ENCODE data around the gene ZFR.
"Not testable (repeated sequence)": the region's sequence is repeated elsewhere in the genome, so short reads cannot be mapped to it uniquely, and the experiment has no call there.

The ZFR gene

GRCh38 chr5:32383586-32383985, 61.0 kb downstream of the ZFR start:
- in situ Hi-C loops (cut with HindIII; ENCODE audit: low pct_ligation_motif_present, low pct_unique_long_range_greater_than_20kb, low sequenced_read_pairs): no loop called here
- no peak for DNase-seq

DNA sequence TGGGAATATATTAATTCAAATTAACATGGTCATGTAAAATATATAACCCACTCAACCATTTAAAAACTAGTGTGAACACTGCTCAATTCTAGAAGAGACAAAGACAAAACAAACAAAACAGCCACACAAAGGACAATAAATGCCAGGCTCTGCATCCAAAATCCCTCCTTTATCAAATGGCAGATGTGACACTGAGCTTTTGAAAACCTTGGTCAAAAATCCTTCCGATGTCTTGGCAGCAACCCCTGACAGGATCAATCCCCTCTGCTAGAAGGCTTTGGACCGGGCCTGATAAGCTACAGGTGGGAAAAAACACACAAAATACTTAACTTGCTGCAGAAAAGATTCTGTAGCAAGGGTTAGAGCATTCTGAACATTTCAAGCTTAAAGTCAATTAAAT, 61.5 kb downstream of the ZFR start:
- in situ Hi-C loops (cut with HindIII; ENCODE audit: low pct_ligation_motif_present, low pct_unique_long_range_greater_than_20kb, low sequenced_read_pairs): no loop called here
- no peak for DNase-seq

DNA sequence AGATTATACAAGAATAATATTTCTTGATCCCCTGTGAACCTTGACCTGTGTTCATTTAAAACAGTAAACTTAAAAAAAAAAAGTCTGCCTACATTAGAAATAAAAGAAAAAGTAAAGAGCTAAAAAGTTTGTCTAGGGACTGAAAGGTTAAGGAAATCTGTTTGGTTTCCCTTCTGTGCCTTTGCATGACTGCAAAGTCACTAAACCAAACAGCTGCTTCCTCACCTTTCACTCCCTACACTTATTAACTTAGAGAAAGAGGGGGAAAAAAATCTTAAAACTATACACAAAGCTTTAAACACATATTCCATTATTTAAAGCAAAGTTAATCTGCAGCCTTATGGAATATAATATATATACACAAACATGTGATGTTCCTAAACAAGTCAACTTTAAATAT, 65.1 kb downstream of the ZFR start:
- in situ Hi-C loops (cut with HindIII; ENCODE audit: low pct_ligation_motif_present, low pct_unique_long_range_greater_than_20kb, low sequenced_read_pairs): no loop called here
- DNase-seq: no peak

GRCh38 chr5:32378966-32379365, 65.6 kb downstream of the ZFR start:
- no peak for DNase-seq
- in situ Hi-C loops (cut with HindIII; ENCODE audit: low pct_ligation_motif_present, low pct_unique_long_range_greater_than_20kb, low sequenced_read_pairs): no loop called here

- in situ Hi-C loops (cut with HindIII; ENCODE audit: low pct_ligation_motif_present, low pct_unique_long_range_greater_than_20kb, low sequenced_read_pairs): no loop called here
- no peak for DNase-seq
These were observed 74.9 kb downstream of the ZFR start for GRCh38 chr5:32369542-32370155.

GRCh38 chr5:32369032-32369431, 75.5 kb downstream of the ZFR start:
- in situ Hi-C loops (cut with HindIII; ENCODE audit: low pct_ligation_motif_present, low pct_unique_long_range_greater_than_20kb, low sequenced_read_pairs): no loop called here
- no peak for DNase-seq

GRCh38 chr5:32367271-32367670, 77.3 kb downstream of the ZFR start:
- DNase-seq; in situ Hi-C loops (cut with HindIII; ENCODE audit: low pct_ligation_motif_present, low pct_unique_long_range_greater_than_20kb, low sequenced_read_pairs): not testable (repeated sequence)

DNA sequence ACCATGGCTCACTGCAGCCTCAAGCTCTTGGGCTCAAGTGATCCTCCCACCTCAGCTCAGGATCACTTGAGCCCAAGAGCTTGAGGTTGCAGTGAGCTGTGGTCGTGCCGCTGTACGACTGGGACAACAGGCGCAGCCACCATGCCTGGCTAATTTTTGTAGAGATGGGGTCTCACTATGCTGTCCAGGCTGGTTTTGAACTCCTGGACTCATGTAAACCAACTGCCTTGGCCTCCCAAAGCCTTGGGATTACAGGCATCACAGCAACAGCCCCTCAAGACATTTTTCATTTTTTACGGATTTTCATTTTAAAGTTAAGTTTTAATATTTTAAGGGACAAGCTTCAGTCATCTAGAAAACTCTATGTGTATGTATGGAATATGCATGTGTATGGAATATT, 78.9 kb downstream of the ZFR start:
- in situ Hi-C loops (cut with HindIII; ENCODE audit: low pct_ligation_motif_present, low pct_unique_long_range_greater_than_20kb, low sequenced_read_pairs): no loop called here
- no peak for DNase-seq

- no peak for DNase-seq
These were observed 81.5 kb downstream of the ZFR start for GRCh38 chr5:32363030-32363429.

DNA sequence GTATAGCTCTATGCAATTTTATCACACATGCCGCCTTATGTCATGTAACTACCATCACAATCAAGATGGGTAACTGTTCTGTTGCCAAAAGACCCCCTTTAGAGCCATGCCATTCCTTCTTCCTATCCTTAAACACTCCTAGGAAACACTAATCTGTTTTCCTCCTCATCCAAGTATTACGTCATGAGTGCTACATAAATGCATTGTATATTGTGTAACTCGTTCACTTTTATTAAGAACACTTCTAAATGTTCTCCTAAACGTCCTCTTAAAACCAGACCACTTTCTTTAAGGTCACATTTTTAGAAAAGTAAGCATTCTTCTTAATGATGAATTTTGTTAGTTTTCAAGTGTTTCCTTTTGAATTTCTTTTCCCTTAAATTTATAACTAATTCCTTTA, 82.0 kb downstream of the ZFR start:
- in situ Hi-C loops (cut with HindIII; ENCODE audit: low pct_ligation_motif_present, low pct_unique_long_range_greater_than_20kb, low sequenced_read_pairs): no loop called here
- DNase-seq: no peak

More at GRCh38 chr5:32363030-32363429, 81.5 kb downstream of the ZFR start:
- in situ Hi-C loops (cut with HindIII; ENCODE audit: low pct_ligation_motif_present, low pct_unique_long_range_greater_than_20kb, low sequenced_read_pairs): no loop called here

- in situ Hi-C loops (cut with HindIII; ENCODE audit: low pct_ligation_motif_present, low pct_unique_long_range_greater_than_20kb, low sequenced_read_pairs): no loop called here
- DNase-seq: no peak
These were observed 83.6 kb downstream of the ZFR start for GRCh38 chr5:32360906-32361305.

GRCh38 chr5:32358611-32359010, 85.9 kb downstream of the ZFR start:
- in situ Hi-C loops (cut with HindIII; ENCODE audit: low pct_ligation_motif_present, low pct_unique_long_range_greater_than_20kb, low sequenced_read_pairs): no loop called here

GRCh38 chr5:32357658-32358057, 86.9 kb downstream of the ZFR start:
- in situ Hi-C loops (cut with HindIII; ENCODE audit: low pct_ligation_motif_present, low pct_unique_long_range_greater_than_20kb, low sequenced_read_pairs): no loop called here
- DNase-seq: no peak

More at GRCh38 chr5:32358611-32359010, 85.9 kb downstream of the ZFR start:
- DNase-seq: no peak

DNA sequence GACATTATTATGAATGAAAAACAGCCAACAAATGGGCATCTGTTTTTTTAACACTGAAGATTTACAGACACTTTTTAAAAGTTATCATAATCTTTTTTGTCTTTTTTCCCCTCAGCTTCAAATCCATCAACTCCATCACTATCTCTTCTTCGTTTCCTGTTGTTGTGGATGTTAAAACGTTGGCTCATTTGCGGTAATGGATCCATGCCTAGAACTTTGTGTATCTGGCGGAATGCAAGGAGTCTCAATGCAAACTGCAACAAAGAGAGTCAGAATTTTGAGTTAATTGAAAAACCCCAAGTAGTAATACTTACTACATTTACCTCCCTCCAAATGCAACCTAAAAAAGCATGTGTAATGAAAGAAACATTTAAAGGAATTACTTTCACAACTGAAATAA, 88.9 kb downstream of the ZFR start:
- in situ Hi-C loops (cut with HindIII; ENCODE audit: low pct_ligation_motif_present, low pct_unique_long_range_greater_than_20kb, low sequenced_read_pairs): no loop called here
- no peak for DNase-seq

GRCh38 chr5:32353420-32353819, 91.1 kb downstream of the ZFR start:
- no peak for DNase-seq
- in situ Hi-C loops (cut with HindIII; ENCODE audit: low pct_ligation_motif_present, low pct_unique_long_range_greater_than_20kb, low sequenced_read_pairs): no loop called here

GRCh38 chr5:32352685-32353084, 91.9 kb downstream of the ZFR start:
- no peak for DNase-seq
- in situ Hi-C loops (cut with HindIII; ENCODE audit: low pct_ligation_motif_present, low pct_unique_long_range_greater_than_20kb, low sequenced_read_pairs): no loop called here

GRCh38 chr5:32346869-32347268, 97.7 kb downstream of the ZFR start:
- DNase-seq: no peak
- in situ Hi-C loops (cut with HindIII; ENCODE audit: low pct_ligation_motif_present, low pct_unique_long_range_greater_than_20kb, low sequenced_read_pairs): no loop called here

- in situ Hi-C loops (cut with HindIII; ENCODE audit: low pct_ligation_motif_present, low pct_unique_long_range_greater_than_20kb, low sequenced_read_pairs): no loop called here
- DNase-seq: no peak
These were observed 101.4 kb downstream of the ZFR start for GRCh38 chr5:32343058-32343672.

DNA sequence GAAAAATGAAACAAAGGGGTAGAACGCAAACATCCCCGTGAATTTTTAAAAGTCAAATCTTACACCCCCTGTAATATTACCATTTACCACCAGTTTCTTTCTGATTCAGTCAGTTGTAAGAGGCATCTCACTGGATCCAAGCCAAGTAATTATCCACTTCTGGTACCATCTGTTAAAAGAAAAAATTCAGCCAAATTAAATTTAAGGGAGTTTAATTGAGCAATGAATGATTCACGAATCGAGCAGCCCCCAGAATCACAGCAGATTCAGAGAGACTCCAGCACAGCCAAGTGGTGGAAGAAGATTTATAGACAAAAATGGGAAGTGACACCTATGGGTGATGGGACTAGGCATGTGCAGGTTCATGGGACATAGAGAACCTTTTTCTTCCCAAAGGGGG, 101.9 kb downstream of the ZFR start:
- in situ Hi-C loops (cut with HindIII; ENCODE audit: low pct_ligation_motif_present, low pct_unique_long_range_greater_than_20kb, low sequenced_read_pairs): no loop called here
- no peak for DNase-seq

GRCh38 chr5:32339878-32340277, 104.7 kb downstream of the ZFR start:
- in situ Hi-C loops (cut with HindIII; ENCODE audit: low pct_ligation_motif_present, low pct_unique_long_range_greater_than_20kb, low sequenced_read_pairs): no loop called here
- no peak for DNase-seq
